ENCODE results near the gene CCT7.

DNA sequence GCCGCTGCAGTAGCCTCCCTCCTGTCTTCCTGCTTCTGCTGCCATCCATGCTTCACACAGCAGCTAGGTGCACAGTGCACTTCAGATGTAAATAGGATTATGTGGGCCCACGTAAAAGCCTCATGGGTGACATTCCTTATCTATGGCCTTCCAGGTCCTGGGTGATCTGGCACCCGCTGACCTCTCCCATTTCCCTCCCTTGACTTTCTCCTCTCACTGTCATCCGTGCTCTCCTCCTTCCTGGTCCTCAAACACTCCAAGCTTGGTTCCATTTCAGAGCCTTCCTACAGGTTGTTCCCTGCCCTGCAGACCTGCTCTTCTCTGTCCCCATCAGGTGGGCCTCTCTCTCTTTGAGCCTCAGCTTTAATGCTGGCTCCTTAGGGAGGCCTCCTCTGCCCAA, 24.1 kb upstream of the CCT7 start:
- TF ChIP-seq, protein P1, sequence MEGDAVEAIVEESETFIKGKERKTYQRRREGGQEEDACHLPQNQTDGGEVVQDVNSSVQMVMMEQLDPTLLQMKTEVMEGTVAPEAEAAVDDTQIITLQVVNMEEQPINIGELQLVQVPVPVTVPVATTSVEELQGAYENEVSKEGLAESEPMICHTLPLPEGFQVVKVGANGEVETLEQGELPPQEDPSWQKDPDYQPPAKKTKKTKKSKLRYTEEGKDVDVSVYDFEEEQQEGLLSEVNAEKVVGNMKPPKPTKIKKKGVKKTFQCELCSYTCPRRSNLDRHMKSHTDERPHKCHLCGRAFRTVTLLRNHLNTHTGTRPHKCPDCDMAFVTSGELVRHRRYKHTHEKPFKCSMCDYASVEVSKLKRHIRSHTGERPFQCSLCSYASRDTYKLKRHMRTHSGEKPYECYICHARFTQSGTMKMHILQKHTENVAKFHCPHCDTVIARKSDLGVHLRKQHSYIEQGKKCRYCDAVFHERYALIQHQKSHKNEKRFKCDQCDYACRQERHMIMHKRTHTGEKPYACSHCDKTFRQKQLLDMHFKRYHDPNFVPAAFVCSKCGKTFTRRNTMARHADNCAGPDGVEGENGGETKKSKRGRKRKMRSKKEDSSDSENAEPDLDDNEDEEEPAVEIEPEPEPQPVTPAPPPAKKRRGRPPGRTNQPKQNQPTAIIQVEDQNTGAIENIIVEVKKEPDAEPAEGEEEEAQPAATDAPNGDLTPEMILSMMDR (IDR thresholded peaks at IDR 0.05; ENCODE audit: poor library complexity, severe bottlenecking) = no peak
- TF ChIP-seq POLR2AphosphoS5 (IDR thresholded peaks at IDR 0.05) (no peak), TAF1 (IDR thresholded peaks at IDR 0.05; ENCODE audit: low read depth) (no peak), EZH2 (IDR thresholded peaks at IDR 0.05; ENCODE audit: borderline replicate concordance, insufficient read depth, low read length, poor library complexity, severe bottlenecking) (no peak), EP300 (conservative IDR thresholded peaks at IDR 0.05; ENCODE audit: poor library complexity, severe bottlenecking) (no peak)

Measured in neural cell (in vitro differentiated cells).